ENCODE results near the gene CCDC187. TPM values are rescaled to one million over a fixed set of nuclear protein-coding genes. Genes with fewer than 3 reads are reported as not detected.

CCDC187 gene
- total and polyA plus RNA-seq, 2 of the 4 experiments (the other 2 are of a cell fraction) = not detected

GRCh38 chr9:136233411-136233810 lies 70.5 kb downstream of the CCDC187 start:
- no peak overlapping the region for H3K4me2 ChIP-seq (ENCODE audit: low read depth, low read length)
- H3K4me1 ChIP-seq (ENCODE audit: control insufficient read depth, insufficient read depth, low read length) = peaks cover 2% of the 10 kb centered on the region; the same call in 1 of the 2 replicates
- H3K36me3 ChIP-seq (ENCODE audit: control insufficient read depth, insufficient read depth, low read length) = peaks cover 9% of the 10 kb centered on the region
- H3K14ac ChIP-seq (replicated peaks; ENCODE audit: low read depth, low read length) = no peak overlapping the region
- TF ChIP-seq RAD21 (IDR thresholded peaks at IDR 0.05; ENCODE audit: low read length) = no peak
- no peak for TF ChIP-seq CHD1 (IDR thresholded peaks at IDR 0.05; ENCODE audit: low read depth, low read length)
- no peak for TF ChIP-seq MAZ (IDR thresholded peaks at IDR 0.05; ENCODE audit: borderline replicate concordance, low read depth, low read length)
- no peak for TF ChIP-seq CEBPB (IDR thresholded peaks at IDR 0.05; ENCODE audit: low read depth, low read length)
- CTCF ChIA-PET = no interaction called here
- intact Hi-C loops (cut with micrococcal nuclease) (no loop called here), in situ Hi-C loops (cut with MboI; ENCODE audit: low sequenced_read_pairs) (no loop called here), dilution Hi-C loops (cut with HindIII; ENCODE audit: low sequenced_read_pairs, unreplicated experiment) (no loop called here)
- no peak overlapping the region for H4K91ac ChIP-seq (ENCODE audit: insufficient read depth, low read depth, low read length)
- no peak overlapping the region for H3K4ac ChIP-seq (ENCODE audit: low read depth, low read length)
- peaks cover 5% of the 10 kb centered on the region; the same call in 1 of the 2 replicates for H3K9me1 ChIP-seq (ENCODE audit: insufficient read depth, low read length)
- peaks cover 7 to 28% of the 10 kb centered on the region in 2 experiments for H3K79me1 ChIP-seq (ENCODE audit: low read depth in 1 of 2, low read length in 2 of 2)
- H4K20me1 ChIP-seq (ENCODE audit: insufficient read depth, low read length) = peaks cover 20% of the 10 kb centered on the region
- H2BK15ac ChIP-seq (ENCODE audit: low read depth, low read length) = no peak overlapping the region
- H3K27ac ChIP-seq (ENCODE audit: insufficient read depth, low read length) = no peak overlapping the region
- H2AK9ac ChIP-seq (replicated peaks; ENCODE audit: low read depth, low read length, poor library complexity) = no peak overlapping the region
- WGBS, 2 experiments (ENCODE audit: extremely low coverage in 2 of 2, insufficient read length in 1 of 2) = 82% methylated on average over 10 of the region's 15 CpGs; no CpG with 5 or more reads in 1 of the 2 experiments
- H2AFZ ChIP-seq (replicated peaks; ENCODE audit: low read length, poor library complexity) = no peak overlapping the region
- BruUV-seq (replicated peaks) = no TSS peak
- no peak overlapping the region for H3K56ac ChIP-seq (ENCODE audit: extremely low read depth, insufficient read depth, low read length)
- H2BK120ac ChIP-seq (ENCODE audit: low read depth, low read length) = no peak overlapping the region
- H3K4me3 ChIP-seq (ENCODE audit: insufficient read depth, low read depth, low read length) = no peak overlapping the region
- H3K23ac ChIP-seq (ENCODE audit: low read depth, low read length) = no peak overlapping the region
- no peak overlapping the region for H2BK5ac ChIP-seq (ENCODE audit: low read depth, low read length, poor library complexity, severe bottlenecking)
- no peaks in the 10 kb centered on the region for H3K27me3 ChIP-seq (ENCODE audit: control insufficient read depth, insufficient read depth, low read length)
- H3K9ac ChIP-seq (ENCODE audit: low read depth, low read length) = no peak overlapping the region
- ATAC-seq (ENCODE audit: low read depth) (no peak), DNase-seq (no peak)
- POLR2A ChIA-PET (ENCODE audit: unreplicated experiment) = no interaction called here
- no peak overlapping the region for H4K8ac ChIP-seq (ENCODE audit: low read depth in 2 of 2, low read length in 2 of 2)
- no peak overlapping the region for H4K5ac ChIP-seq (ENCODE audit: low read depth, low read length)
- no peak overlapping the region for H2BK20ac ChIP-seq (ENCODE audit: low read depth, low read length)
- H3K9me3 ChIP-seq (ENCODE audit: control insufficient read depth, insufficient read depth, low read length) = no peaks in the 10 kb centered on the region
- no peak overlapping the region for H3K18ac ChIP-seq (ENCODE audit: low read depth, low read length)
- no peak overlapping the region for H2AK5ac ChIP-seq (ENCODE audit: low read depth, low read length)
